ENCODE measurements around the gene PTH2R. TPM values are rescaled to one million over a fixed set of nuclear protein-coding genes. Genes with fewer than 3 reads are reported as not detected.
"Not testable (repeated sequence)": the region's sequence is repeated elsewhere in the genome, so short reads cannot be mapped to it uniquely, and the experiment has no call there.

PTH2R gene
- total and polyA plus RNA-seq, 2 donors (not counting 1 experiment from before 2014, with no cell fraction given): not detected

- H2AFZ ChIP-seq (ENCODE audit: low read length): no peak overlapping the region
Observed at GRCh38 chr2:208389940-208390339, 16.7 kb upstream of the PTH2R start.

DNA sequence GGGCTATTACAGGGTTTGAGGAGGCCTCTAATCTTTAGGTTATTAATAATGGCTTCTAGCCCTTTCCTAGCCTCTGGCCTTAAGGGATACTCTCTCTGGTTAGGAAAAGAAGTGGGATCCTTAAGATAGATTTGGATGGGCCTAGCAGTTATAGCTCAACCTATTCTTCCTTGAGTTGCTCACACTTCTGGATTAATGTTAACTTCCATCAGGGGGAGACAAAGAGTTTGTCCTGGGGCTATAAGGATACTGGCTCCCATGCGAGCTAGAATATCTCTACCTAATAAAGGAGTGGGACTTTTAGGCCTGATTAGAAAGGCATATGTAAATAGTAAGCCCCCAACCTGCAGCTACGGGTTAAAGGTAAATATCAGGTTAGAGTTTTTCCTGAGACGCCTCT is 14.3 kb upstream of the PTH2R start:
- H3K4me3 ChIP-seq (replicated peaks in 1 of 4; ENCODE audit: control extremely low read depth in 1 of 4, insufficient read depth in 1 of 4, low read depth in 3 of 4, low read length in 4 of 4): no peak overlapping the region
- DNase-seq (ENCODE audit: low read depth in 2 of 2): no peak
- no peaks in the 10 kb centered on the region for H3K4me1 ChIP-seq (ENCODE audit: control insufficient read depth, extremely low read depth, insufficient read depth, low read length)
- H3K27me3 ChIP-seq (ENCODE audit: control insufficient read depth, insufficient read depth, low read length): no peaks in the 10 kb centered on the region
- H3K9me3 ChIP-seq (ENCODE audit: control insufficient read depth, insufficient read depth, low read depth, low read length): no peaks in the 10 kb centered on the region
- no peak overlapping the region for H3K27ac ChIP-seq (ENCODE audit: insufficient read depth, low read length)
- H2AFZ ChIP-seq (ENCODE audit: low read length): no peak overlapping the region
- no peak for TF ChIP-seq EZH2 (IDR thresholded peaks at IDR 0.05; ENCODE audit: low read length, missing control alignments)
- TF ChIP-seq, protein P1, sequence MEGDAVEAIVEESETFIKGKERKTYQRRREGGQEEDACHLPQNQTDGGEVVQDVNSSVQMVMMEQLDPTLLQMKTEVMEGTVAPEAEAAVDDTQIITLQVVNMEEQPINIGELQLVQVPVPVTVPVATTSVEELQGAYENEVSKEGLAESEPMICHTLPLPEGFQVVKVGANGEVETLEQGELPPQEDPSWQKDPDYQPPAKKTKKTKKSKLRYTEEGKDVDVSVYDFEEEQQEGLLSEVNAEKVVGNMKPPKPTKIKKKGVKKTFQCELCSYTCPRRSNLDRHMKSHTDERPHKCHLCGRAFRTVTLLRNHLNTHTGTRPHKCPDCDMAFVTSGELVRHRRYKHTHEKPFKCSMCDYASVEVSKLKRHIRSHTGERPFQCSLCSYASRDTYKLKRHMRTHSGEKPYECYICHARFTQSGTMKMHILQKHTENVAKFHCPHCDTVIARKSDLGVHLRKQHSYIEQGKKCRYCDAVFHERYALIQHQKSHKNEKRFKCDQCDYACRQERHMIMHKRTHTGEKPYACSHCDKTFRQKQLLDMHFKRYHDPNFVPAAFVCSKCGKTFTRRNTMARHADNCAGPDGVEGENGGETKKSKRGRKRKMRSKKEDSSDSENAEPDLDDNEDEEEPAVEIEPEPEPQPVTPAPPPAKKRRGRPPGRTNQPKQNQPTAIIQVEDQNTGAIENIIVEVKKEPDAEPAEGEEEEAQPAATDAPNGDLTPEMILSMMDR (conservative IDR thresholded peaks at IDR 0.05 in 1 of 2, IDR thresholded peaks at IDR 0.05 in 1 of 2; ENCODE audit: low read depth in 1 of 2, low read length in 2 of 2): no peak
- H3K4me2 ChIP-seq (ENCODE audit: extremely low read depth, insufficient read depth, low read length): no peak overlapping the region
- H3K36me3 ChIP-seq (ENCODE audit: control insufficient read depth, insufficient read depth, low read length): no peaks in the 10 kb centered on the region
- no peaks in the 10 kb centered on the region for H4K20me1 ChIP-seq (ENCODE audit: control insufficient read depth, extremely low read depth, insufficient read depth, low read length)
- no peaks in the 10 kb centered on the region for H3K79me2 ChIP-seq (ENCODE audit: control insufficient read depth, insufficient read depth, low read length)
- H3K9ac ChIP-seq (ENCODE audit: insufficient read depth, low read length): no peak overlapping the region

More at GRCh38 chr2:208389940-208390339, 16.7 kb upstream of the PTH2R start:
- no peak overlapping the region for H3K4me3 ChIP-seq (replicated peaks in 1 of 4; ENCODE audit: control extremely low read depth in 1 of 4, insufficient read depth in 1 of 4, low read depth in 3 of 4, low read length in 4 of 4)
- H3K79me2 ChIP-seq (ENCODE audit: control insufficient read depth, insufficient read depth, low read length): no peaks in the 10 kb centered on the region
- H4K20me1 ChIP-seq (ENCODE audit: control insufficient read depth, extremely low read depth, insufficient read depth, low read length): no peaks in the 10 kb centered on the region
- H3K4me2 ChIP-seq (ENCODE audit: extremely low read depth, insufficient read depth, low read length): no peak overlapping the region
- peaks cover 2% of the 10 kb centered on the region for H3K27me3 ChIP-seq (ENCODE audit: control insufficient read depth, insufficient read depth, low read length)
- H3K36me3 ChIP-seq (ENCODE audit: control insufficient read depth, insufficient read depth, low read length): no peaks in the 10 kb centered on the region
- no peak for TF ChIP-seq EZH2 (IDR thresholded peaks at IDR 0.05; ENCODE audit: low read length, missing control alignments)
- TF ChIP-seq, protein P1 (conservative IDR thresholded peaks at IDR 0.05 in 1 of 2, IDR thresholded peaks at IDR 0.05 in 1 of 2; ENCODE audit: low read depth in 1 of 2, low read length in 2 of 2): no peak
- H3K9ac ChIP-seq (ENCODE audit: insufficient read depth, low read length): no peak overlapping the region
- DNase-seq (ENCODE audit: low read depth in 2 of 2): no peak
- no peak overlapping the region for H3K27ac ChIP-seq (ENCODE audit: insufficient read depth, low read length)
- H3K9me3 ChIP-seq (ENCODE audit: control insufficient read depth, insufficient read depth, low read depth, low read length): no peaks in the 10 kb centered on the region
- H3K4me1 ChIP-seq (ENCODE audit: control insufficient read depth, extremely low read depth, insufficient read depth, low read length): no peaks in the 10 kb centered on the region

GRCh38 chr2:208396796-208397195 is 9.8 kb upstream of the PTH2R start:
- not testable (repeated sequence) for H2AFZ ChIP-seq (ENCODE audit: low read length); H3K9me3 ChIP-seq (ENCODE audit: control insufficient read depth, insufficient read depth, low read depth, low read length); H3K4me2 ChIP-seq (ENCODE audit: extremely low read depth, insufficient read depth, low read length); H3K79me2 ChIP-seq (ENCODE audit: control insufficient read depth, insufficient read depth, low read length); H3K27ac ChIP-seq (ENCODE audit: insufficient read depth, low read length); H3K9ac ChIP-seq (ENCODE audit: insufficient read depth, low read length); H4K20me1 ChIP-seq (ENCODE audit: control insufficient read depth, extremely low read depth, insufficient read depth, low read length); H3K4me3 ChIP-seq (replicated peaks in 1 of 4; ENCODE audit: control extremely low read depth in 1 of 4, insufficient read depth in 1 of 4, low read depth in 3 of 4, low read length in 4 of 4); H3K4me1 ChIP-seq (ENCODE audit: control insufficient read depth, extremely low read depth, insufficient read depth, low read length); H3K36me3 ChIP-seq (ENCODE audit: control insufficient read depth, insufficient read depth, low read length); H3K27me3 ChIP-seq (ENCODE audit: control insufficient read depth, insufficient read depth, low read length); DNase-seq (ENCODE audit: low read depth in 2 of 2)
